ENCODE data around the gene DHRSX.

The DHRSX gene

DNA sequence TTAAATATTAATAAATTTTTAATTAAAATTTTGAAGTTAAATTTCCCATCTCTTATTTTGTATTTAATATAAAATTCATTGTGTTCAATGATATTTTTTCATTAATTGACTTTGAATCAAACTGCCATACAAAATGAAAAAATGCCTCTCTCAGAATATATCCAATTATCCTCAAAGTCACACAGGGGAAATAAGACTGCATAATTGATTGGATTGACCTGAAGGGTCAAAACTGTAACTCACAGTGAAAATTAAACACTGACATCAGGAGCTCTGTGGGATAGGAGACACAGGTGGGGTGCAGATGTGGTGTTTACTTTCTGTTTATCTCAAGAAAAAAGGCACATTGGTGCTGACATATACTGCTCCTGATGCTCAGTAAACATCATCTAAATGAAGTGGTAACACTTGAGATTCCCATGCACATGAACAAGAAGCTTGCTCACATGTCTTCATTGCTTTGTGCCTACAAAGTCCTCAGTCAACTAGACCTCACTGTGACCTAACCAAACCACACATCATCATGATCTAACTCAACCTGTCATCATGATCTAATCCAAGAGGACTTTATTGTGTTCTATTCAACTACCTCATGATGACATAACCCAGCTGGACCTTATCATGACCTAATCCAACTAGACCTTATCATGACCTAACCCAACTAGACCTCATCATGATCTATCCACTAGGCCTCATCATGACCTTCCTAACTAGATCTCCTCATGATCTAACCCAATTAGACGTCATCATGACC lies 83.7 kb downstream of the DHRSX start (continued):
- no peak for TF ChIP-seq ZNF16 (tag by site-specific recombination; IDR thresholded peaks at IDR 0.05; ENCODE audit: low read depth)
- TF ChIP-seq BCL11B (tag by site-specific recombination; IDR thresholded peaks at IDR 0.05; ENCODE audit: low read depth): no peak
- TF ChIP-seq ZNF624 (tag by site-specific recombination; IDR thresholded peaks at IDR 0.05): no peak
- TF ChIP-seq ZNF10 (tag by site-specific recombination; IDR thresholded peaks at IDR 0.05): no peak
- TF ChIP-seq ZNF473 (tag by site-specific recombination; IDR thresholded peaks at IDR 0.05): peak; percentile 66; the same call in 1 of the 2 replicates
- TF ChIP-seq REST (tag by site-specific recombination; IDR thresholded peaks at IDR 0.05): no peak
- TF ChIP-seq HOXC10 (CRISPR knock-in tag; IDR thresholded peaks at IDR 0.05): no peak
- TF ChIP-seq, protein P1, sequence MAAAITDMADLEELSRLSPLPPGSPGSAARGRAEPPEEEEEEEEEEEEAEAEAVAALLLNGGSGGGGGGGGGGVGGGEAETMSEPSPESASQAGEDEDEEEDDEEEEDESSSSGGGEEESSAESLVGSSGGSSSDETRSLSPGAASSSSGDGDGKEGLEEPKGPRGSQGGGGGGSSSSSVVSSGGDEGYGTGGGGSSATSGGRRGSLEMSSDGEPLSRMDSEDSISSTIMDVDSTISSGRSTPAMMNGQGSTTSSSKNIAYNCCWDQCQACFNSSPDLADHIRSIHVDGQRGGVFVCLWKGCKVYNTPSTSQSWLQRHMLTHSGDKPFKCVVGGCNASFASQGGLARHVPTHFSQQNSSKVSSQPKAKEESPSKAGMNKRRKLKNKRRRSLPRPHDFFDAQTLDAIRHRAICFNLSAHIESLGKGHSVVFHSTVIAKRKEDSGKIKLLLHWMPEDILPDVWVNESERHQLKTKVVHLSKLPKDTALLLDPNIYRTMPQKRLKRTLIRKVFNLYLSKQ (tag by site-specific recombination; IDR thresholded peaks at IDR 0.05; ENCODE audit: borderline replicate concordance): no peak
- TF ChIP-seq ZNF626 (tag by site-specific recombination; IDR thresholded peaks at IDR 0.05): no peak
- TF ChIP-seq, protein P2, sequence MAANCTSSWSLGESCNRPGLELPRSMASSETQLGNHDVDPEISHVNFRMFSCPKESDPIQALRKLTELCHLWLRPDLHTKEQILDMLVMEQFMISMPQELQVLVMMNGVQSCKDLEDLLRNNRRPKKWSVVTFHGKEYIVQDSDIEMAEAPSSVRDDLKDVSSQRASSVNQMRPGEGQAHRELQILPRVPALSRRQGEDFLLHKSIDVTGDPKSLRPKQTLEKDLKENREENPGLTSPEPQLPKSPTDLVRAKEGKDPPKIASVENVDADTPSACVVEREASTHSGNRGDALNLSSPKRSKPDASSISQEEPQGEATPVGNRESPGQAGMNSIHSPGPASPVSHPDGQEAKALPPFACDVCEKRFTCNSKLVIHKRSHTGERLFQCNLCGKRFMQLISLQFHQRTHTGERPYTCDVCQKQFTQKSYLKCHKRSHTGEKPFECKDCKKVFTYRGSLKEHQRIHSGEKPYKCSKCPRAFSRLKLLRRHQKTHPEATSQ (tag by site-specific recombination; IDR thresholded peaks at IDR 0.05): peak; percentile 59; the same call in 1 of the 2 replicates
- TF ChIP-seq ZBTB17 (tag by site-specific recombination; IDR thresholded peaks at IDR 0.05): no peak
- no peak for TF ChIP-seq ZNF169 (tag by site-specific recombination; IDR thresholded peaks at IDR 0.05)
- peak; percentile 95 for TF ChIP-seq ZBTB21 (tag by site-specific recombination; IDR thresholded peaks at IDR 0.05)
- no peak for TF ChIP-seq ZNF837 (tag by site-specific recombination; IDR thresholded peaks at IDR 0.05)
- TF ChIP-seq ZBTB48 (tag by site-specific recombination; IDR thresholded peaks at IDR 0.05): no peak
- no peak for TF ChIP-seq ZNF157 (tag by site-specific recombination; IDR thresholded peaks at IDR 0.05)
- peak; percentile 27; the same call in 1 of the 2 replicates for TF ChIP-seq SCRT2 (tag by site-specific recombination; IDR thresholded peaks at IDR 0.05)
- no peak for TF ChIP-seq ZNF514 (tag by site-specific recombination; IDR thresholded peaks at IDR 0.05)
- TF ChIP-seq ZFHX2 (tag by site-specific recombination; conservative IDR thresholded peaks at IDR 0.05): no peak
- TF ChIP-seq ZNF48 (tag by site-specific recombination; IDR thresholded peaks at IDR 0.05): no peak
- TF ChIP-seq ZNF600 (tag by site-specific recombination; IDR thresholded peaks at IDR 0.05): no peak
- TF ChIP-seq SP7 (tag by site-specific recombination; IDR thresholded peaks at IDR 0.05): peak; percentile 45; the same call in 1 of the 2 replicates
- no peak for TF ChIP-seq ZSCAN30 (tag by site-specific recombination; IDR thresholded peaks at IDR 0.05)
- no peak for TF ChIP-seq ZXDB (tag by site-specific recombination; IDR thresholded peaks at IDR 0.05)
- no peak for TF ChIP-seq ZNF354C (tag by site-specific recombination; IDR thresholded peaks at IDR 0.05; ENCODE audit: borderline replicate concordance, low read depth)
- TF ChIP-seq ZNF274 (IDR thresholded peaks at IDR 0.05; ENCODE audit: low read length): no peak
- TF ChIP-seq ZNF274 (tag by site-specific recombination; IDR thresholded peaks at IDR 0.05; ENCODE audit: borderline replicate concordance): no peak
- no peak for TF ChIP-seq ZNF211 (tag by site-specific recombination; IDR thresholded peaks at IDR 0.05; ENCODE audit: low read depth)
- no peak for TF ChIP-seq ZNF555 (tag by site-specific recombination; conservative IDR thresholded peaks at IDR 0.05)
- peak; percentile 60 for TF ChIP-seq ZNF843 (tag by site-specific recombination; IDR thresholded peaks at IDR 0.05)
- no peak for TF ChIP-seq ZNF174 (tag by site-specific recombination; IDR thresholded peaks at IDR 0.05)
- TF ChIP-seq ZNF654 (tag by site-specific recombination; IDR thresholded peaks at IDR 0.05; ENCODE audit: low read depth): no peak
- no peak; the same call in 1 of the 2 replicates for TF ChIP-seq GLIS2 (tag by site-specific recombination; IDR thresholded peaks at IDR 0.05)
- no peak for TF ChIP-seq ZNF701 (tag by site-specific recombination; IDR thresholded peaks at IDR 0.05)
- no peak for TF ChIP-seq ZFP3 (tag by site-specific recombination; IDR thresholded peaks at IDR 0.05; ENCODE audit: low read depth)
- no peak for TF ChIP-seq ZSCAN16 (tag by site-specific recombination; IDR thresholded peaks at IDR 0.05)
- no peak for TF ChIP-seq ZBTB1 (tag by site-specific recombination; IDR thresholded peaks at IDR 0.05)
- TF ChIP-seq SCRT1 (tag by site-specific recombination; IDR thresholded peaks at IDR 0.05; ENCODE audit: borderline replicate concordance): no peak

All from HEK293 (cell line).